NCI-H345 treated with DMSO at 0.1 percent for 48 hours (cell line): ENCODE measurements around the gene PDCD6IP.
"Not testable (repeated sequence)": the region's sequence is repeated elsewhere in the genome, so short reads cannot be mapped to it uniquely, and the experiment has no call there.

Experiments
- DNase-seq: peaks from one replicate; lab custom pipeline; 2025; ENCODE audit not compliant: unreplicated experiment; lab: John Stamatoyannopoulos, UW

Gene PDCD6IP

GRCh38 chr3:33791477-33792166 is 6.8 kb upstream of the PDCD6IP start:
- DNase-seq, result no peak

GRCh38 chr3:33792167-33792892 is 6.1 kb upstream of the PDCD6IP start:
- DNase-seq, result no peak

- no peak for DNase-seq
Observed at GRCh38 chr3:33795131-33795530, 3.3 kb upstream of the PDCD6IP start.

- DNase-seq, result no peak
Observed at GRCh38 chr3:33795856-33796536, 2.4 kb upstream of the PDCD6IP start.

GRCh38 chr3:33798113-33798417 is 365 bp upstream of the PDCD6IP start:
- peak; percentile 67 for DNase-seq

- DNase-seq, result no peak
Observed at GRCh38 chr3:33799202-33799551, 747 bp downstream of the PDCD6IP start.

GRCh38 chr3:33803252-33803651 is 4.8 kb downstream of the PDCD6IP start:
- no peak for DNase-seq

- no peak for DNase-seq
Observed at GRCh38 chr3:33803894-33804526, 5.6 kb downstream of the PDCD6IP start.

- no peak for DNase-seq
Observed at GRCh38 chr3:33807191-33807590, 8.8 kb downstream of the PDCD6IP start.

GRCh38 chr3:33808559-33808958 is 10.1 kb downstream of the PDCD6IP start:
- no peak for DNase-seq

- no peak for DNase-seq
Observed at GRCh38 chr3:33810545-33810944, 12.1 kb downstream of the PDCD6IP start.

- no peak for DNase-seq
Observed at GRCh38 chr3:33821989-33822388, 23.6 kb downstream of the PDCD6IP start.

- DNase-seq, result no peak
Observed at GRCh38 chr3:33823821-33824220, 25.4 kb downstream of the PDCD6IP start.

GRCh38 chr3:33825111-33825510 is 26.7 kb downstream of the PDCD6IP start:
- DNase-seq, result no peak

GRCh38 chr3:33826206-33826605 is 27.8 kb downstream of the PDCD6IP start:
- no peak for DNase-seq

GRCh38 chr3:33826688-33827087 is 28.3 kb downstream of the PDCD6IP start:
- DNase-seq, result no peak

GRCh38 chr3:33829720-33830119 is 31.3 kb downstream of the PDCD6IP start:
- no peak for DNase-seq

- DNase-seq, result no peak
Observed at GRCh38 chr3:33831053-33831452, 32.6 kb downstream of the PDCD6IP start.

- DNase-seq, result no peak
Observed at GRCh38 chr3:33833408-33834095, 35.1 kb downstream of the PDCD6IP start.

GRCh38 chr3:33834096-33834453 is 35.6 kb downstream of the PDCD6IP start:
- no peak for DNase-seq

GRCh38 chr3:33837182-33837581 is 38.8 kb downstream of the PDCD6IP start:
- DNase-seq, result not testable (repeated sequence)
